ENCODE results near the gene FKBP5. TPM values are rescaled to one million over a fixed set of nuclear protein-coding genes. Genes with fewer than 3 reads are reported as not detected.

FKBP5 gene
- total and polyA plus RNA-seq, 2 of the 4 experiments (the other 2 are of a cell fraction), result 6.8 to 7.0 TPM

DNA sequence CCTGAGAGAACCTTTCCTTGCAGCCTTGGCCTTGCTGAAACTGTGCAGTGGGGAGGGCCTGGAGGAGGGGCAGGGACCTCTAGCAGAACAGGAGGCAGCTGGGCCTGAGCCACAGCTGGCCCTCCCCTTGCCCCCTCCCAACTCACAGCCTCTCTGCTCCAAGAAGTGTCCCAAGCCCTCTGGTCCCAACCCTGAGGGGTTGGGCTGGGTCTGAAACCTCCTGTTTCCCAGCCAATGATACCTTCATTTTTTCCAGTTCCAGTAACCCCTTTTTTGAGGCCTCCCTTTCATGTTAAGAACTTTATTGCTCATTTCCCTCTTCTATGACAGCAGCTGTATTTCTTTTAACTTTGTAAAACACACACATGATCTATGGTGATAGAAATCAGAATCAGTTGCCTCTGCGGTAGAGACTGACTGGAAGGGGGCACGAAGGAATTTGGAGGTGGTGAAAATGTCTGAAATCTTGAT, 30.2 kb upstream of the FKBP5 start:
- H3K9ac ChIP-seq (ENCODE audit: low read depth, low read length), result no peak overlapping the region
- WGBS, 2 experiments (ENCODE audit: extremely low coverage in 2 of 2, insufficient read length in 1 of 2), result 33% methylated on average over 2 of the region's 2 CpGs; no CpG with 5 or more reads in 1 of the 2 experiments
- POLR2A ChIA-PET (ENCODE audit: unreplicated experiment), result no interaction called here
- H3K27me3 ChIP-seq (ENCODE audit: control insufficient read depth, insufficient read depth, low read length), result peaks cover 4% of the 10 kb centered on the region; the same call in 1 of the 2 replicates
- peak overlapping the region; percentile 32 to 94; a peak in 2 of 4 replicates for H4K8ac ChIP-seq (ENCODE audit: low read depth in 2 of 2, low read length in 2 of 2)
- no TSS peak for BruUV-seq (replicated peaks)
- intact Hi-C loops (cut with micrococcal nuclease), result no loop called here
- no peaks in the 10 kb centered on the region for H3K36me3 ChIP-seq (ENCODE audit: control insufficient read depth, insufficient read depth, low read length)
- TF ChIP-seq BHLHE40 (IDR thresholded peaks at IDR 0.05; ENCODE audit: low read depth, low read length), result no peak
- TF ChIP-seq SMC3 (IDR thresholded peaks at IDR 0.05; ENCODE audit: low read depth, low read length), result no peak
- TF ChIP-seq RFX5 (IDR thresholded peaks at IDR 0.05; ENCODE audit: low read depth, low read length), result no peak
- TF ChIP-seq FOS (IDR thresholded peaks at IDR 0.05; ENCODE audit: low read depth, low read length), result no peak
- no peak overlapping the region for H2BK20ac ChIP-seq (ENCODE audit: low read depth, low read length)
- in situ Hi-C loops (cut with MboI; ENCODE audit: low sequenced_read_pairs), result no loop called here
- H3K56ac ChIP-seq (ENCODE audit: extremely low read depth, insufficient read depth, low read length), result no peak overlapping the region
- CTCF ChIA-PET, result no interaction called here
- ATAC-seq (ENCODE audit: low read depth) (no peak), DNase-seq (no peak)
- H3K23ac ChIP-seq (ENCODE audit: low read depth, low read length), result 0 out of 2 replicates have a peak overlapping the region, but pooled peaks have one; percentile 15
- peaks cover 11% of the 10 kb centered on the region for H3K9me1 ChIP-seq (ENCODE audit: insufficient read depth, low read length)
- H3K9me3 ChIP-seq (ENCODE audit: control insufficient read depth, insufficient read depth, low read length), result no peaks in the 10 kb centered on the region
- no peak overlapping the region for H4K91ac ChIP-seq (ENCODE audit: insufficient read depth, low read depth, low read length)
- H2AK5ac ChIP-seq (ENCODE audit: low read depth, low read length), result no peak overlapping the region
- H3K18ac ChIP-seq (ENCODE audit: low read depth, low read length), result no peak overlapping the region
- H3K4me3 ChIP-seq (ENCODE audit: insufficient read depth, low read depth, low read length), result no peak overlapping the region
- H3K27ac ChIP-seq (ENCODE audit: insufficient read depth, low read length), result no peak overlapping the region
- no peak overlapping the region for H2BK120ac ChIP-seq (ENCODE audit: low read depth, low read length)
- H3K4ac ChIP-seq (ENCODE audit: low read depth, low read length), result no peak overlapping the region
- H4K5ac ChIP-seq (ENCODE audit: low read depth, low read length), result no peak overlapping the region
- dilution Hi-C loops (cut with HindIII; ENCODE audit: low sequenced_read_pairs, unreplicated experiment), result no loop called here
- H3K4me1 ChIP-seq (ENCODE audit: control insufficient read depth, insufficient read depth, low read length), result peaks cover 19% of the 10 kb centered on the region
- no peak overlapping the region for H3K14ac ChIP-seq (replicated peaks; ENCODE audit: low read depth, low read length)
- no peak overlapping the region for H3K4me2 ChIP-seq (ENCODE audit: low read depth, low read length)
- H2AK9ac ChIP-seq (replicated peaks; ENCODE audit: low read depth, low read length, poor library complexity), result peak overlapping the region; percentile 8
- H2BK5ac ChIP-seq (ENCODE audit: low read depth, low read length, poor library complexity, severe bottlenecking), result no peak overlapping the region
- H2AFZ ChIP-seq (replicated peaks; ENCODE audit: low read length, poor library complexity), result peak overlapping the region; percentile 50
- no peak overlapping the region for H2BK15ac ChIP-seq (ENCODE audit: low read depth, low read length)
- H3K79me1 ChIP-seq (ENCODE audit: low read depth in 1 of 2, low read length in 2 of 2), result peaks cover 0 to 8% of the 10 kb centered on the region in 2 experiments; a peak in 1 of 4 replicates
- no peaks in the 10 kb centered on the region for H4K20me1 ChIP-seq (ENCODE audit: insufficient read depth, low read length)
